ENCODE data around the gene RNF168. TPM values are rescaled to one million over a fixed set of nuclear protein-coding genes. Genes with fewer than 3 reads are reported as not detected.
"Not testable (repeated sequence)": the region's sequence is repeated elsewhere in the genome, so short reads cannot be mapped to it uniquely, and the experiment has no call there.

Gene RNF168
- polyA plus RNA-seq, 1 donor from 2014 or later, result 4.2 TPM

DNA sequence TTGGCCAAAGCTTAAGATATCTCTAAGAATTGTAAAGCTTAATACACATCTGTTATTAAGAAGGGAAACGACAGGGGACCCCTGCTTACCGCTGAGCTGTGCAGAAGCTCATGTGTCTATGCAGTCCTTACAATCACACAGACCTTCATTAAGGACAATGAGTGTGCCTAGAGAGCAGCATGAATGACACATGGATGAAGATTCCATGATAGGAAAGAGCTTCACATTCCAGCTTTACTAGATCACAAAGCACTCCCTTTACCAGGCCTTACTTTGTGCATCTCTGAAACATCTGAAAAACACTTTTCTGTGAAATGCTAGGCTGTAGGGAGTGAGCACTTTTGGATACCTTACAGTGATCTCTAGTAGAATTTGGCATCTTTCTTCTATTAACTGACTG lies 32.0 kb downstream of the RNF168 start:
- H3K4me2 ChIP-seq (ENCODE audit: low read length), result no peak overlapping the region
- no peak for TF ChIP-seq MXI1 (conservative IDR thresholded peaks at IDR 0.05; ENCODE audit: poor library complexity, severe bottlenecking)
- H3K27ac ChIP-seq (ENCODE audit: low read length), result no peak overlapping the region
- no peaks in the 10 kb centered on the region for H3K9me3 ChIP-seq (ENCODE audit: low read length)
- no peaks in the 10 kb centered on the region for H3K36me3 ChIP-seq (ENCODE audit: insufficient read depth, low read length)
- no peak overlapping the region for H2AFZ ChIP-seq (ENCODE audit: low read depth, low read length)
- H3K79me2 ChIP-seq (replicated peaks; ENCODE audit: insufficient read depth, low read length), result peaks cover 7% of the 10 kb centered on the region
- H3F3A ChIP-seq (ENCODE audit: insufficient read depth, low read length, poor library complexity, severe bottlenecking), result no peaks in the 10 kb centered on the region
- H3K4me3 ChIP-seq (ENCODE audit: low read length), result no peak overlapping the region
- no peak overlapping the region for H3K9ac ChIP-seq (ENCODE audit: low read length)
- H3K27me3 ChIP-seq (ENCODE audit: insufficient read depth, low read depth, low read length), result no peaks in the 10 kb centered on the region
- no peaks in the 10 kb centered on the region for H3K9me2 ChIP-seq (ENCODE audit: insufficient read depth, low read length)
- no peaks in the 10 kb centered on the region for H4K20me1 ChIP-seq (ENCODE audit: insufficient read depth)

DNA sequence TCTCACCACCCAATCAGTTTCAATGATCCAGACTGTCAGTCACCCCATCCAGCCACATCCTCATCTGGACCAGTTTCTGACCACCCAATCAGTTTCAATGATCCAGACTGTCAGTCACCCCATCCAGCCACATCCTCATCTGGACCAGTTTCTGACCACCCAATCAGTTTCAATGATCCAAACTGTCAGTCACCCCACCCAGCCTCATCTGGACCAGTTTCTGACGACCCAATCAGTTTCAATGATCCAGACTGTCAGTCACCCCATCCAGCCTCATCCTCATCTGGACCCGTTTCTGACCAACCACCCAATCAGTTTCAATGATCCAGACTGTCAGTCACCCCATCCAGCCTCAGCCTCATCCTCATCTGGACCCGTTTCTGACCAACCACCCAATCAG lies 33.4 kb downstream of the RNF168 start:
- not testable (repeated sequence) for H3K9ac ChIP-seq (ENCODE audit: low read length); H3F3A ChIP-seq (ENCODE audit: insufficient read depth, low read length, poor library complexity, severe bottlenecking); H4K20me1 ChIP-seq (ENCODE audit: insufficient read depth); H3K27me3 ChIP-seq (ENCODE audit: insufficient read depth, low read depth, low read length); H2AFZ ChIP-seq (ENCODE audit: low read depth, low read length); H3K9me3 ChIP-seq (ENCODE audit: low read length); H3K36me3 ChIP-seq (ENCODE audit: insufficient read depth, low read length); H3K9me2 ChIP-seq (ENCODE audit: insufficient read depth, low read length); H3K79me2 ChIP-seq (replicated peaks; ENCODE audit: insufficient read depth, low read length); H3K4me3 ChIP-seq (ENCODE audit: low read length); H3K27ac ChIP-seq (ENCODE audit: low read length); H3K4me2 ChIP-seq (ENCODE audit: low read length)

DNA sequence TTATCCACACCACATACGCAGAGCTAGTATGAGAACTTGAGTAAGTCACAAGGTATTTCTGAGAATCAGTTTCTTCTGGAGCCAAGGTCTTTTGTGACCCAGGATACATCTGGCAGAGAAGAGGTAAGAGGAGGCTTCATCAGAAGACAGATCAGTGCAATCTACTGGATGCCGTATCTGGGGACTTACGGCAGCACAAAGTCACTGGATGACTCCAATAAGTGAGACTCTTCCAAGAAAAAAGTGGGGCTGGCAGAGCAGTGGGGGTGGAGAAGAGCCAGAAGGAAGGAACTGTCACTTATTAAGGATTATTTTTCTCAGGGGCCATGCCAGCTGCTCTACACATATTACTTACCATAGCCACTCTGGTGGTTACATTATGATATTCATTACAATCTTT lies 39.8 kb downstream of the RNF168 start:
- Histone ChIP-seq H3K9ac (ENCODE audit: low read length) (no peak overlapping the region), H3K27me3 (ENCODE audit: insufficient read depth, low read depth, low read length) (no peaks in the 10 kb centered on the region), H3K9me2 (ENCODE audit: insufficient read depth, low read length) (no peaks in the 10 kb centered on the region), H3K4me3 (ENCODE audit: low read length) (no peak overlapping the region), H3F3A (ENCODE audit: insufficient read depth, low read length, poor library complexity, severe bottlenecking) (no peaks in the 10 kb centered on the region), H4K20me1 (ENCODE audit: insufficient read depth) (no peaks in the 10 kb centered on the region), H3K79me2 (replicated peaks; ENCODE audit: insufficient read depth, low read length) (peaks cover 1% of the 10 kb centered on the region), H2AFZ (ENCODE audit: low read depth, low read length) (no peak overlapping the region), H3K9me3 (ENCODE audit: low read length) (no peaks in the 10 kb centered on the region), H3K27ac (ENCODE audit: low read length) (no peak overlapping the region), H3K36me3 (ENCODE audit: insufficient read depth, low read length) (no peaks in the 10 kb centered on the region), H3K4me2 (ENCODE audit: low read length) (no peak overlapping the region)
- TF ChIP-seq POLR2AphosphoS5 (IDR thresholded peaks at IDR 0.05), result no peak
- TF ChIP-seq EZH2 (IDR thresholded peaks at IDR 0.05; ENCODE audit: borderline replicate concordance, insufficient read depth, low read length, poor library complexity, severe bottlenecking), result no peak
- no peak for TF ChIP-seq MXI1 (conservative IDR thresholded peaks at IDR 0.05; ENCODE audit: poor library complexity, severe bottlenecking)
- TF ChIP-seq SMC3 (conservative IDR thresholded peaks at IDR 0.05; ENCODE audit: poor library complexity), result no peak
- TF ChIP-seq, protein P1, sequence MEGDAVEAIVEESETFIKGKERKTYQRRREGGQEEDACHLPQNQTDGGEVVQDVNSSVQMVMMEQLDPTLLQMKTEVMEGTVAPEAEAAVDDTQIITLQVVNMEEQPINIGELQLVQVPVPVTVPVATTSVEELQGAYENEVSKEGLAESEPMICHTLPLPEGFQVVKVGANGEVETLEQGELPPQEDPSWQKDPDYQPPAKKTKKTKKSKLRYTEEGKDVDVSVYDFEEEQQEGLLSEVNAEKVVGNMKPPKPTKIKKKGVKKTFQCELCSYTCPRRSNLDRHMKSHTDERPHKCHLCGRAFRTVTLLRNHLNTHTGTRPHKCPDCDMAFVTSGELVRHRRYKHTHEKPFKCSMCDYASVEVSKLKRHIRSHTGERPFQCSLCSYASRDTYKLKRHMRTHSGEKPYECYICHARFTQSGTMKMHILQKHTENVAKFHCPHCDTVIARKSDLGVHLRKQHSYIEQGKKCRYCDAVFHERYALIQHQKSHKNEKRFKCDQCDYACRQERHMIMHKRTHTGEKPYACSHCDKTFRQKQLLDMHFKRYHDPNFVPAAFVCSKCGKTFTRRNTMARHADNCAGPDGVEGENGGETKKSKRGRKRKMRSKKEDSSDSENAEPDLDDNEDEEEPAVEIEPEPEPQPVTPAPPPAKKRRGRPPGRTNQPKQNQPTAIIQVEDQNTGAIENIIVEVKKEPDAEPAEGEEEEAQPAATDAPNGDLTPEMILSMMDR (IDR thresholded peaks at IDR 0.05; ENCODE audit: poor library complexity, severe bottlenecking), result no peak
- TF ChIP-seq RAD21 (conservative IDR thresholded peaks at IDR 0.05), result no peak
- TF ChIP-seq, protein P2, sequence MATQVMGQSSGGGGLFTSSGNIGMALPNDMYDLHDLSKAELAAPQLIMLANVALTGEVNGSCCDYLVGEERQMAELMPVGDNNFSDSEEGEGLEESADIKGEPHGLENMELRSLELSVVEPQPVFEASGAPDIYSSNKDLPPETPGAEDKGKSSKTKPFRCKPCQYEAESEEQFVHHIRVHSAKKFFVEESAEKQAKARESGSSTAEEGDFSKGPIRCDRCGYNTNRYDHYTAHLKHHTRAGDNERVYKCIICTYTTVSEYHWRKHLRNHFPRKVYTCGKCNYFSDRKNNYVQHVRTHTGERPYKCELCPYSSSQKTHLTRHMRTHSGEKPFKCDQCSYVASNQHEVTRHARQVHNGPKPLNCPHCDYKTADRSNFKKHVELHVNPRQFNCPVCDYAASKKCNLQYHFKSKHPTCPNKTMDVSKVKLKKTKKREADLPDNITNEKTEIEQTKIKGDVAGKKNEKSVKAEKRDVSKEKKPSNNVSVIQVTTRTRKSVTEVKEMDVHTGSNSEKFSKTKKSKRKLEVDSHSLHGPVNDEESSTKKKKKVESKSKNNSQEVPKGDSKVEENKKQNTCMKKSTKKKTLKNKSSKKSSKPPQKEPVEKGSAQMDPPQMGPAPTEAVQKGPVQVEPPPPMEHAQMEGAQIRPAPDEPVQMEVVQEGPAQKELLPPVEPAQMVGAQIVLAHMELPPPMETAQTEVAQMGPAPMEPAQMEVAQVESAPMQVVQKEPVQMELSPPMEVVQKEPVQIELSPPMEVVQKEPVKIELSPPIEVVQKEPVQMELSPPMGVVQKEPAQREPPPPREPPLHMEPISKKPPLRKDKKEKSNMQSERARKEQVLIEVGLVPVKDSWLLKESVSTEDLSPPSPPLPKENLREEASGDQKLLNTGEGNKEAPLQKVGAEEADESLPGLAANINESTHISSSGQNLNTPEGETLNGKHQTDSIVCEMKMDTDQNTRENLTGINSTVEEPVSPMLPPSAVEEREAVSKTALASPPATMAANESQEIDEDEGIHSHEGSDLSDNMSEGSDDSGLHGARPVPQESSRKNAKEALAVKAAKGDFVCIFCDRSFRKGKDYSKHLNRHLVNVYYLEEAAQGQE (IDR thresholded peaks at IDR 0.05; ENCODE audit: borderline replicate concordance), result no peak
- TF ChIP-seq EP300 (conservative IDR thresholded peaks at IDR 0.05; ENCODE audit: poor library complexity, severe bottlenecking), result no peak
- no peak for TF ChIP-seq TAF1 (IDR thresholded peaks at IDR 0.05; ENCODE audit: low read depth)
